Muscle of back (tissue), 11 donors: ENCODE results near the gene TMEM11. TPM values are rescaled to one million over a fixed set of nuclear protein-coding genes. Genes with fewer than 3 reads are reported as not detected.

Experiments used
- DNase-seq, 3 donors: peaks; one replicate each; pipeline versions ENCODE4 v3.0.0 to v3.0.0-alpha.2; 2013
- polyA plus RNA-seq, 10 donors: library from polyadenylated mRNA; unstranded; fragments of 120-200 nt; gene quantifications; one replicate each; pipeline ENCODE4 v1.2.1, GENCODE V29; 2013; ENCODE audit not compliant: insufficient read length in 10 of 10

TMEM11 gene
- polyA plus RNA-seq, 10 donors: 22.9 to 30.0 (median 26.6) TPM

DNA sequence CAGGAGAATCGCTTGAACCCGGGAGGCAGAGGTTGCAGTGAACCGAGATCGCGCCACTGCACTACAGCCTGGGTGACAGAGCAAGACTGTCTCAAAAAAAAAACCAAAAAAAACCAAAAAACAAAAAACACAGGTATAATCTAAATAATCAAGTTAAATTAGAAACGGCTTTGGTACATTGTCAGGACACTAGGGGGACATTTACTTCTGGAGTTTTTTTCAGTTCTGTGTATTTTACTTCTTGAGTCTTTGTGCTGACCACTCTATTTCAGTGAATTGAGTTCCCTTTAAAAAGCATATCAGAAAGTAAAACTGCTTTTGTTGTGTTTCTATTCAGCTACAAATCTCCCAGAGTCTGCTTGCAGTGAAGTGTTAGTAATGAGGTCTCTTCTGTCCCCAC is 50.9 kb downstream of the TMEM11 start:
- no peak for DNase-seq

DNA sequence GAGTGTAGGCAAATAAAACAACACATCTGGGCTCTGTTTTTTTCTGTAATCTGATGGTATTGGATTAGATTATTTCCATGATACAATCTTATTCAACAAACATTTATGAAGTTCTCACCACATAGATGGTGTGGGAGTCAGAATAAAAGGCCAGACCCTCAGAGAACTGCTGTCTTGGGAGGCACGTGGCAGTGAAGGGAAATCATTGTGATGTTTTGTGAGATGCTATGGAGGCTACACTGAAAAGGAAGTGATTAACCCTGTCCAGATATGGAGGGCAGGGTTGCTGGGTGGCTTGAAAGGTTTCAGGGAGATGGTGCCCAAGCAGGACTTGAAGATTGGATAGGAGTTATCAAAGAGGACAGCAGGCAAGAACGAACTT is 51.6 kb downstream of the TMEM11 start:
- no peak for DNase-seq

DNA sequence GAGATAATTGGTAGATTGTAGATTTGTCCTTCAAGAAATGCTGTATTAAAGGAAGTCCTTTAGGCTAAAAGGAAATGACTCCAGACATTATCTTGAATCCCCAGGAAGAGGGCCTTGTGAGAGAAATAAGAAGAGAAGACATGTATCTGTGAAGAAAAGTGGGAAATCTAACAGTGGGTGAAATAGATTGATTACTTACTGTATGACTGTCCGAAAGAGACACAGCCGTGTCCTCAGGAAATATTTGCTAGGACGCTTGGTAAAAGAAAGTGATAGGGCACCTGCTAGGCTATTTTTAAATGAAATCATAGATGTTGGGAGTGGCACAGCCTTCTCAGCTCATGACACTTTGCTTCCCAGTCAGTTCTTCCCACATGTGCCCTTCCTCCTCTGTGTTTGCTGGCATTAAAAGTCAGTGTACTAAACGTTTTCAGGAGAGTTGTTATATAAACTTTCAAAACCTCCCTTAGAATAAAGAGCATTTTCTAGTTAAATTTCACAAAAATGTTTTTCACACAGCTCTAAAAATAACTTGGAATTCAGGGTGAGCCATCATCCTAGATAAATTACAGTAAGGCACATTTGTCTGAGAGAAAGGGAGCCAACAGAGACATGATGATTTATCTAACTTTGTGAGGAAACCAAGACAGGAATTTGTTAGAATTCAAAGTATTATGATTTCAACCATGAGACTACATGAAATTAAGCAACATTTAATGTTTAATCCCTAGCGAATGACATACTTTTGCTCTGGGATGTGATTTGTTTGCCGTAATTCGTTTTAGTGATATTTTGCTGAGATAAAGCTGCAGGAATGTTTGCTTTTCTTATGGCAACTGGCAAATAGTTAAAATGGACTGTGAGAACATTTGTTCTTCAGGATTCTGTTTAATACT is 52.2 kb downstream of the TMEM11 start:
- DNase-seq: peak in 2 of 3 donors; percentile 36 to 60

DNA sequence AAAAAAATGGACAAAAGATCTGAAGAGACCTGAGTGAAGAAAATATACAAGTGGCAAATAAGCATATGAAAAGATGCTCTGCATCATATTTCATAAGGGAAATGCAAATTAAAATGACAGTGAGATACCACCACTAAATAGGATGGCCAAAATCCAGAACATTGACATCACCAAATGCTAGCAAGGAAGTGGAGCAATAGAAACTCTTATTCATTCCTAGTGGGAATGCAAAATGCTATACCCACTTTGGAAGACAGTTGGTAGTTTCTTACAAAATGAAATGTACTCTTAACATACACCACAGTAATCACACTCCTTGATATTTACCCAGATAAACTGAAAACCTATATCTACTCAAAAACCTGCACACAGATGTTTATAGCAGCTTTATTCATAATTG is 53.6 kb downstream of the TMEM11 start:
- DNase-seq: no peak

DNA sequence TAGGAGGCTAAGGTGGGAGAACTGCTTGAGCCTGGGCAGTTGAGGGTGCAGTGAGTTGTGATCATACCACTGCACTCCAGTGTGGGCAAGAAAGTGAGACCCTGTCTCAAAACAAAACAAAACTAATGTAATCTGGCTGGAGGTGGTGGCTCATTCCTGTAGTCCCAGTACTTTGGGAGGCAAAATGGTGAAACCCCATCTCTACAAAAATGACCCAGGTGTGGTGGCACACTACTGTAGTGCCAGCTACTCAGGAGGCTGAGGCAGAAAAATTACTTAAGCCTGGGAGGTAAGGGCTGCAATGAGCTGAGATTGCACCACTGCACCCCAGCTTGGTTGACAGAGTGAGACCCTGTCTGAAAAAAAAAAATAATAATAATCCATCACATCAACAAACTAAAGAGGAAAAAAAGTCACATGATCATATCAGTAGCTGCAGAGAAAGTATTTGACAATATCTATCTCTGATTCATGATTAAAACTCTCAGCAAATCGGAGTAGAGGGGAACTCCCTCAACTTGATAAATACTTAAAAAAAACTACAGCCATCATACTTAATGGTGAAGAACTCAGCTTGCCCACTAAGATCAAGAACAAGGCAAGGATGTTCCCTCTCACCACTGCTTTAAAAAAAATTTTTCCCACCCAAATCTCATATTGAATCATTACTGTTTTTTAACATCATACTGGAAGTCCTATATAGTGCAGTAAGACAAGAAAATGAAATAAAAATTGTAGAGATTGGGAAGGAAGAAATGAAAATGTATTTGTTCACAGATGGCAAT is 56.2 kb downstream of the TMEM11 start:
- no peak for DNase-seq

DNA sequence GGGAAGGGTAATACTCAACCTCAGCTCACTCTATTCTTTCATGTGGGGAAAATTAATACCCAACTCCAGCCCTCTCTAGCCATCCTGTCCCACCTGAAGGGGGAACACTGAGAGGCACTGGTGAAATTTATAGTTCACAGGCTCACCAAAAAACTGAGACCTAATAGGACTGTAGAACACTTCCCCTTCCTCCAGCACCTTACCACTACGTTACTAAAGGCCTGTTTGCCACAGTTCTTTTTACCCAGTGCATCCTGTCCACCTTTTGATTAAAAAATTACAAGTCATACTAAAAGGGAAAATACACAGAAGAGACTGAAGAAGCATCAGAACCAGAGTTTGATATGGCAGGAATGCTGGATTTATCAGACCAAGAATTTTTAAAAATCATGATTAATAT is 61.2 kb downstream of the TMEM11 start:
- DNase-seq: no peak

DNA sequence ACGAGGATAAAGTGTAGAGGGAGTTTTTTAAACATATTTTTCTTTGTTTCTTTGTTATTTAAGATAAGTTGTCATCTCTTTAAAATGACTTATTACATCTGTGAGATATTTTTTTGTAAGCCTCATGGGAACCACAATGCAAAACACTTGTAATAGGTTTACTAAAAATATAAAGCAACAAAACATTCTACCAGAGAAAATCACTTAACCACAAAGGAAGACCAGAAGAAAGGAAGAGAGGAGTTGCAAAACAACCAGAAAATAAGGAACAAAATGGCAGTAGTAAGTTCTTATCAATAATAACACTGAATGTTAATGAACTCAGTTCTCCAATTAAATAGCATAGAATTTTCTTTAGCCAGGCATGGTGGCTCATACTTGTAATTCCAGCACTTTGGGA is 64.3 kb downstream of the TMEM11 start:
- DNase-seq: no peak

Other genes starting within 250 kb of the TMEM11 start
- gene USP22, start 171.2 kb downstream of the TMEM11 start, polyA plus RNA-seq: 100 to 1,000 TPM; 135 to 203 (median 155) TPM
- gene DHRS7B, start 87.2 kb downstream of the TMEM11 start, polyA plus RNA-seq: 10 to 100 TPM; 20.1 to 29.2 (median 23.7) TPM
- gene NATD1, start 39.2 kb upstream of the TMEM11 start, polyA plus RNA-seq: 10 to 100 TPM in 9 of 10 donors, 1 to 10 TPM in 1; 9.8 to 18.1 (median 15.1) TPM
- 10 to 100 TPM; 20.6 to 31.8 (median 24.0) TPM for gene MAP2K3, start 70.5 kb upstream of the TMEM11 start, polyA plus RNA-seq
- 10 to 100 TPM in 5 of 10 donors, 1 to 10 TPM in 5; 4.5 to 15.1 (median 9.9) TPM for gene KCNJ12, start 162.2 kb upstream of the TMEM11 start, polyA plus RNA-seq